Thyroid gland (tissue), 4 donors: ENCODE measurements around the gene RIPOR2. TPM values are rescaled to one million over a fixed set of nuclear protein-coding genes. Genes with fewer than 3 reads are reported as not detected.

Experiments used
- DNase-seq, 2 donors: peaks; one replicate each; pipeline ENCODE4 v3.0.0-alpha.2; 2019
- H3K27ac ChIP-seq, 3 donors: fragments of 200-600 bp; sonication (generic); 1 replicate in 2 of 3; 2 replicates in 1 of 3; pipeline ENCODE4 v1.5.1; 2016 to 2019; ENCODE audit warnings: mild to moderate bottlenecking in 1 of 3, moderate library complexity in 1 of 3
- H3K27me3 ChIP-seq: fragments of 200-600 bp; sonication (generic); one replicate; pipeline ENCODE4 v1.5.1; 2019
- H3K36me3 ChIP-seq, 2 donors: fragments of 200-600 bp; sonication (generic); one replicate each; pipeline ENCODE4 v1.5.1; 2016 to 2019
- H3K4me1 ChIP-seq, 2 donors: fragments of 200-600 bp; sonication (generic); one replicate each; pipeline ENCODE4 v1.5.1; 2017 to 2019
- H3K4me3 ChIP-seq, 3 donors: fragments of 200-600 bp; sonication (generic); replicated peaks in 1 of 3; 1 replicate in 2 of 3; 2 replicates in 1 of 3; pipeline ENCODE4 v1.5.1; 2016; ENCODE audit warnings: mild to moderate bottlenecking in 1 of 3
- H3K9me3 ChIP-seq: fragments of 200-600 bp; sonication (generic); one replicate; pipeline ENCODE4 v1.5.1; 2017
- CTCF ChIP-seq, 6 experiments: fragments of 200-600 bp in 3 of 6; fragments of 450-650 bp in 3 of 6; sonication (generic) in 3 of 6; IDR thresholded peaks; one replicate each; pipeline ENCODE4 v1.5.1; 2016 to 2019; ENCODE audit warnings: antibody characterized with exemption in 6 of 6, mild to moderate bottlenecking in 2 of 6, inconsistent platforms in 1 of 6, moderate library complexity in 1 of 6
- POLR2A ChIP-seq, 2 donors: fragments of 450-650 bp; IDR thresholded peaks; one replicate each; pipeline ENCODE4 v1.6.1; 2017; ENCODE audit warnings: antibody characterized with exemption in 2 of 2, mild to moderate bottlenecking in 2 of 2, moderate library complexity in 1 of 2
- WGBS, 2 donors: methylation state at CpG; one replicate each; pipeline ENCODE4 v1.1.5; 2017; 5-methylcytosine and 5-hydroxymethylcytosine counted together
- intact Hi-C: fragments of 100-400 bp; cut with DNase I; formaldehyde crosslinking; loops from one replicate; pipeline ENCODE4 v1.15.1; 2023
- total RNA-seq, 4 donors: library from RNA; depleted of rRNA; stranded (reverse); fragments of >200 nt; gene quantifications; one replicate each; pipeline ENCODE4 v1.2.3, GENCODE V29; 2016

RIPOR2 gene
- total RNA-seq, 4 donors from 2014 or later: 3.1 to 13.0 (median 8.4) TPM

GRCh38 chr6:24876499-24877465, 59.0 kb downstream of the RIPOR2 start:
- intact Hi-C loops: no loop called here
- no peaks in the 10 kb centered on the region for H3K27me3 ChIP-seq
- H3K36me3 ChIP-seq: no peaks in the 10 kb centered on the region
- no peaks in the 10 kb centered on the region for H3K9me3 ChIP-seq
- WGBS, 2 donors: 57 to 66% methylated on average over 11 of the region's 11 CpGs
- no peak overlapping the region for H3K27ac ChIP-seq
- no peaks in the 10 kb centered on the region for H3K4me1 ChIP-seq
- no peak for DNase-seq
- no peak overlapping the region for H3K4me3 ChIP-seq
- TF ChIP-seq POLR2A (IDR thresholded peaks at IDR 0.05): no peak
- TF ChIP-seq CTCF (IDR thresholded peaks at IDR 0.05): no peak

GRCh38 chr6:24875534-24875901, 60.2 kb downstream of the RIPOR2 start:
- no peak for DNase-seq
- H3K27ac ChIP-seq: no peak overlapping the region
- H3K9me3 ChIP-seq: no peaks in the 10 kb centered on the region
- TF ChIP-seq POLR2A (IDR thresholded peaks at IDR 0.05): no peak
- no peak for TF ChIP-seq CTCF (IDR thresholded peaks at IDR 0.05)
- no peaks in the 10 kb centered on the region for H3K36me3 ChIP-seq
- H3K4me3 ChIP-seq: no peak overlapping the region
- 57 to 68% methylated on average over 9 of the region's 9 CpGs for WGBS, 2 donors
- no peaks in the 10 kb centered on the region for H3K27me3 ChIP-seq
- intact Hi-C loops: no loop called here
- no peaks in the 10 kb centered on the region for H3K4me1 ChIP-seq

- Histone ChIP-seq H3K9me3 (no peaks in the 10 kb centered on the region), H3K27ac (no peak overlapping the region), H3K27me3 (no peaks in the 10 kb centered on the region), H3K4me1 (no peaks in the 10 kb centered on the region), H3K4me3 (no peak overlapping the region), H3K36me3 (no peaks in the 10 kb centered on the region)
- 86 to 91% methylated on average over 7 of the region's 7 CpGs for whole genome bisulfite sequencing, 2 donors
- TF ChIP-seq CTCF (IDR thresholded peaks at IDR 0.05): no peak
- TF ChIP-seq POLR2A (IDR thresholded peaks at IDR 0.05): no peak
- no peak for DNase-seq
- intact Hi-C loops: no loop called here
Measured at GRCh38 chr6:24874776-24875533, 60.8 kb downstream of the RIPOR2 start.

GRCh38 chr6:24874128-24874527, 61.6 kb downstream of the RIPOR2 start:
- H3K4me1 ChIP-seq: no peaks in the 10 kb centered on the region
- H3K27me3 ChIP-seq: no peaks in the 10 kb centered on the region
- H3K27ac ChIP-seq: no peak overlapping the region
- TF ChIP-seq POLR2A (IDR thresholded peaks at IDR 0.05): no peak
- TF ChIP-seq CTCF (IDR thresholded peaks at IDR 0.05): no peak
- no peak for DNase-seq
- intact Hi-C loops: no loop called here
- H3K4me3 ChIP-seq: no peak overlapping the region
- H3K36me3 ChIP-seq: no peaks in the 10 kb centered on the region
- 92 to 94% methylated on average over 1 of the region's 1 CpG for WGBS, 2 donors
- no peaks in the 10 kb centered on the region for H3K9me3 ChIP-seq

- Histone ChIP-seq H3K4me1 (no peaks in the 10 kb centered on the region), H3K9me3 (no peaks in the 10 kb centered on the region), H3K36me3 (no peaks in the 10 kb centered on the region), H3K27ac (no peak overlapping the region), H3K27me3 (no peaks in the 10 kb centered on the region), H3K4me3 (no peak overlapping the region)
- TF ChIP-seq POLR2A (IDR thresholded peaks at IDR 0.05): no peak
- TF ChIP-seq CTCF (IDR thresholded peaks at IDR 0.05): no peak
- 93 to 98% methylated on average over 4 of the region's 4 CpGs for WGBS, 2 donors
- no peak for DNase-seq
- intact Hi-C loops: no loop called here
Measured at GRCh38 chr6:24872779-24873178, 63.0 kb downstream of the RIPOR2 start.
